SK-N-MC (cell line): Measurements from ENCODE around the gene ANO6.

Experiments
- EZH2 ChIP-seq: fragments of 200-600 bp; sonication (generic); IDR thresholded peaks from one replicate; pipeline ENCODE4 v1.6.1; 2017; ENCODE audit warnings: antibody characterized with exemption
- FOXP2 ChIP-seq: optimal IDR thresholded peaks from 2 replicates; pipeline ENCODE3; 2011; ENCODE audit warnings: mild to moderate bottlenecking, moderate library complexity; ENCODE audit not compliant: insufficient read depth; ENCODE audit errors: extremely low read length, control extremely low read depth
- POLR2AphosphoS5 ChIP-seq: IDR thresholded peaks from 2 replicates; pipeline ENCODE4 v1.6.1; 2012; ENCODE audit warnings: mild to moderate bottlenecking, low read depth, low read length, borderline replicate concordance

GRCh38 chr12:45292486-45293195, 76.7 kb downstream of the ANO6 start:
- TF ChIP-seq POLR2AphosphoS5 (no peak), EZH2 (no peak), FOXP2 (no peak)
